Pancreas (tissue), 10 donors: ENCODE results near the gene NTSR1. TPM values are rescaled to one million over a fixed set of nuclear protein-coding genes. Genes with fewer than 3 reads are reported as not detected.
A peak's percentile ranks its signal among the peaks of the same experiment; 100 is the strongest.

ENCODE experiments used
- ATAC-seq, 4 donors: fragments of 200-7000 bp; cut with Tn5 transposase; one replicate each; pipeline versions ENCODE4 v1.8.0 to v1.9.1; 2020; ENCODE audit warnings: mild to moderate bottlenecking in 4 of 4, moderate library complexity in 4 of 4
- DNase-seq, 6 donors: peaks; one replicate each; pipeline ENCODE4 v3.0.0-alpha.2; 2020
- FAIRE-seq: peaks from 2 replicates; lab custom pipeline; 2012; peaks lifted over from hg19 to GRCh38; lab: Jason Lieb, UNC
- H3K27ac ChIP-seq, 4 donors: fragments of 200-600 bp; sonication (generic); 1 replicate in 3 of 4; 2 replicates in 1 of 4; pipeline versions ENCODE4 v1.5.0 to v1.8.0; 2020
- H3K27me3 ChIP-seq, 4 donors: fragments of 200-600 bp; one replicate each; pipeline ENCODE4 v1.8.0; 2021
- H3K36me3 ChIP-seq, 3 donors: fragments of 200-600 bp; sonication (generic) in 1 of 3; one replicate each; pipeline versions ENCODE4 v1.5.0 to v1.8.0; 2020 to 2021
- H3K4me1 ChIP-seq, 3 donors: fragments of 200-600 bp; one replicate each; pipeline ENCODE4 v1.8.0; 2021
- H3K4me3 ChIP-seq, 4 donors: fragments of 200-600 bp; sonication (generic) in 2 of 4; one replicate each; pipeline versions ENCODE4 v1.5.0 to v1.8.0; 2020 to 2021
- H3K9me3 ChIP-seq, 4 donors: fragments of 200-600 bp; one replicate each; pipeline ENCODE4 v1.8.0; 2021
- WGBS, 2 donors: extraction: QIAGEN DNeasy Blood & Tissue Kit; methylation state at CpG; one replicate each; pipeline ENCODE4 v1.1.7; 2013; 5-methylcytosine and 5-hydroxymethylcytosine counted together
- intact Hi-C, 3 donors: fragments of 100-400 bp; cut with DNase I; formaldehyde crosslinking; loops; one replicate each; pipeline versions ENCODE4 v1.11.1 to v1.14.2; 2022
- polyA plus RNA-seq, 2 donors: library from polyadenylated mRNA; stranded (reverse); fragments of 200-250 nt; gene quantifications; one replicate each; pipeline ENCODE4 v1.2.3, GENCODE V29; 2013
- total RNA-seq, 6 donors: library from RNA; stranded (reverse); fragmentation: NEBNext Ultra II Directional in 4 of 6; extraction: Animal tissue kit (Norgen Biotek cat#: 25700) in 4 of 6; gene quantifications; one replicate each; pipeline versions ENCODE4 v1.2.1 to v1.2.4, GENCODE V29; 2021 to 2023
- TF ChIP-seq, protein P1 (sequence below), 4 donors: fragments of 200-600 bp; sonication (generic) in 3 of 4; IDR thresholded peaks; one replicate each; pipeline versions ENCODE4 v1.5.0 to v1.8.0; 2021; ENCODE audit warnings: antibody characterized with exemption in 4 of 4
- donor health status: healthy with polysubstance abuse.
- donor health status: DM: no; HTN: no; CAD: no; lungs with moderate emphysema.
- donor health status: DM: no; HTN: no; CAD: no.
- donor health status: control.
- donor health status: control.
- donor health status: Bipolar disorder and iron deficiency.
- donor health status: DM: yes; HTN: yes; CAD: no.
- donor health status: DM: no; HTN: no; CAD: no.
- donor health status: DM: no; HTN: no; CAD: no.
- donor health status: DM: yes; HTN: yes; CAD: no.

Gene NTSR1
- total and polyA plus RNA-seq, 8 donors, result 0.02 to 0.15 (median 0.09) TPM; not detected in 2

DNA sequence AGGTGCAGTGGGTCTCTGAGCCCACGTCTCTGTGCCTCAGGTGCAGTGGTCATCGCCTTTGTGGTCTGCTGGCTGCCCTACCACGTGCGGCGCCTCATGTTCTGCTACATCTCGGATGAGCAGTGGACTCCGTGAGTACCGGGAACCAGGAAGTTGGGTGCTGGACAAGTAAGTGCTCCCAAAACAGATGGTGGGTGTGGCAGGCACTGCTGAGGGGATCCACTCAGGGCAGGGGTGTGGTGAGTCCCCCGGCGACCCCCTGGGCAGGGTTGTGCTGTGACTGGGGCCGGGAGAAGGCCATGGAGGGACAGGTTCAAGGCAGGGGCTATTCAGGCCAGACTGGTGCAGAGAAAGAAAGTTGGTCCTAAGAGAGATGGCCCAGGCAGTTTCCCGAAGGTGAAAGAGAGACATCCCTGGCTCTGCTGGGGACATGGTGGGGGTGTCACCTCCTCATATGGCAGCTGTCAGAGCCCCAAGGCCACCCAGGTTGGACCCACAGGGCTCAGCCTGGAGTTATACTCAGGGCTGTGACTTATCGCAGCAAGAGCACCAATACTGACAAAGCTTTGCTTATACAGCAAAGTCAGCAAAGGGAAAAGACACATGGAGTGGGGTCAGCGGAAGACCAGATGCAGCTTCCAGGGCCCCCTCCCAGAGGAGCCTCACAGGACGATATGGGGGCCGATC is 49.7 kb downstream of the NTSR1 start:
- WGBS, 2 donors, result 51 to 62% methylated on average over 14 to 16 of the region's 16 CpGs
- H3K9me3 ChIP-seq, result no peaks in the 10 kb centered on the region
- H3K36me3 ChIP-seq, result no peaks in the 10 kb centered on the region
- FAIRE-seq (no peak), ATAC-seq (no peak), DNase-seq (peak in 2 of 6 donors; percentile 15 to 23)
- intact Hi-C loops, result no loop called here
- TF ChIP-seq, protein P1, sequence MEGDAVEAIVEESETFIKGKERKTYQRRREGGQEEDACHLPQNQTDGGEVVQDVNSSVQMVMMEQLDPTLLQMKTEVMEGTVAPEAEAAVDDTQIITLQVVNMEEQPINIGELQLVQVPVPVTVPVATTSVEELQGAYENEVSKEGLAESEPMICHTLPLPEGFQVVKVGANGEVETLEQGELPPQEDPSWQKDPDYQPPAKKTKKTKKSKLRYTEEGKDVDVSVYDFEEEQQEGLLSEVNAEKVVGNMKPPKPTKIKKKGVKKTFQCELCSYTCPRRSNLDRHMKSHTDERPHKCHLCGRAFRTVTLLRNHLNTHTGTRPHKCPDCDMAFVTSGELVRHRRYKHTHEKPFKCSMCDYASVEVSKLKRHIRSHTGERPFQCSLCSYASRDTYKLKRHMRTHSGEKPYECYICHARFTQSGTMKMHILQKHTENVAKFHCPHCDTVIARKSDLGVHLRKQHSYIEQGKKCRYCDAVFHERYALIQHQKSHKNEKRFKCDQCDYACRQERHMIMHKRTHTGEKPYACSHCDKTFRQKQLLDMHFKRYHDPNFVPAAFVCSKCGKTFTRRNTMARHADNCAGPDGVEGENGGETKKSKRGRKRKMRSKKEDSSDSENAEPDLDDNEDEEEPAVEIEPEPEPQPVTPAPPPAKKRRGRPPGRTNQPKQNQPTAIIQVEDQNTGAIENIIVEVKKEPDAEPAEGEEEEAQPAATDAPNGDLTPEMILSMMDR (IDR thresholded peaks at IDR 0.05), result no peak
- H3K27ac ChIP-seq, result no peak overlapping the region
- no peaks in the 10 kb centered on the region for H3K27me3 ChIP-seq
- H3K4me1 ChIP-seq, result no peaks in the 10 kb centered on the region
- no peak overlapping the region for H3K4me3 ChIP-seq

- Histone ChIP-seq H3K4me1 (no peaks in the 10 kb centered on the region), H3K9me3 (no peaks in the 10 kb centered on the region), H3K36me3 (no peaks in the 10 kb centered on the region), H3K27me3 (no peaks in the 10 kb centered on the region), H3K4me3 (no peak overlapping the region), H3K27ac (no peak overlapping the region)
- ATAC-seq (no peak), FAIRE-seq (no peak), DNase-seq (peak in 2 of 6 donors; percentile 31 to 69)
- TF ChIP-seq, protein P1 (IDR thresholded peaks at IDR 0.05), result no peak
- WGBS, 2 donors, result 80 to 85% methylated on average over 20 of the region's 20 CpGs
- intact Hi-C loops, result no loop called here
These were observed 51.4 kb downstream of the NTSR1 start for GRCh38 chr20:62759981-62760431.

DNA sequence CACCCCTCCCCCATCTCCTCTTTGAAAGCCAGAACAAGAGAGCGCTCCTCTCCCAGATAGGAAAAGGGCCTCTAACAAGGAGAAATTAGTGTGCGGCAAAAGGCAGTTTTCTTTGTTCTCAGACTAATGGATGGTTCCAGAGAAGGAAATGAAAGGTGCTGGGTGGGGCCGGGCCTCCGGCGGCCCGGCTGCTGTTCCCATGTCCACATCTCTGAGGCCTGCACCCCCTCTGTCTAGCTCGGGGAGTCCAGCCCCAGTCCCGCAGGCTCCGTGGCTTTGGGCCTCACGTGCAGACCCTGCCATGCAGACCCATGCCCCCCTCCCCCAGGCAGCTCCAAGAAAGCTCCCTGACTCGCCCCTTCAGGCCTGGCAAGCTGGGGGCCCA is 51.8 kb downstream of the NTSR1 start:
- no peaks in the 10 kb centered on the region for H3K27me3 ChIP-seq
- DNase-seq, result peak in 2 of 6 donors; percentile 20 to 65
- H3K4me1 ChIP-seq, result no peaks in the 10 kb centered on the region
- intact Hi-C loops, result no loop called here
- no peak for FAIRE-seq
- peak overlapping the region in 1 of 4 donors; percentile 22 for H3K27ac ChIP-seq
- TF ChIP-seq, protein P1 (IDR thresholded peaks at IDR 0.05), result no peak
- H3K4me3 ChIP-seq, result no peak overlapping the region
- no peaks in the 10 kb centered on the region for H3K36me3 ChIP-seq
- WGBS, 2 donors, result 56 to 61% methylated on average over 10 to 11 of the region's 11 CpGs
- H3K9me3 ChIP-seq, result no peaks in the 10 kb centered on the region
- ATAC-seq, result no peak

- Histone ChIP-seq H3K9me3 (no peaks in the 10 kb centered on the region), H3K36me3 (no peaks in the 10 kb centered on the region), H3K27ac (peak overlapping the region in 2 of 4 donors; percentile 15 to 22), H3K4me1 (no peaks in the 10 kb centered on the region), H3K27me3 (no peaks in the 10 kb centered on the region), H3K4me3 (no peak overlapping the region)
- no peak for FAIRE-seq
- WGBS, 2 donors, result 45 to 46% methylated on average over 26 of the region's 26 CpGs
- DNase-seq, result peak in 2 of 6 donors; percentile 54 to 76
- ATAC-seq, result peak; percentile 43 to 77 (median 58)
- intact Hi-C loops, result no loop called here
- TF ChIP-seq, protein P1 (IDR thresholded peaks at IDR 0.05), result no peak
These were observed 52.5 kb downstream of the NTSR1 start for GRCh38 chr20:62760856-62761758.
